GM19455 (cell line): ENCODE data around the gene PSMC6.
"Not testable (repeated sequence)": the region's sequence is repeated elsewhere in the genome, so short reads cannot be mapped to it uniquely, and the experiment has no call there.

Experiments used
- ATAC-seq: cut with Tn5 transposase; IDR thresholded peaks from one replicate; pipeline ENCODE4 v1.9.1; 2021; ENCODE audit not compliant: unreplicated experiment

The PSMC6 gene

GRCh38 chr14:52716155-52716554 is 9.2 kb downstream of the PSMC6 start:
- no peak for ATAC-seq

- ATAC-seq = no peak
Measured at GRCh38 chr14:52723514-52724359, 16.7 kb downstream of the PSMC6 start.

GRCh38 chr14:52724360-52724644 is 17.3 kb downstream of the PSMC6 start:
- ATAC-seq = no peak

GRCh38 chr14:52727509-52727908 is 20.5 kb downstream of the PSMC6 start:
- ATAC-seq = not testable (repeated sequence)

DNA sequence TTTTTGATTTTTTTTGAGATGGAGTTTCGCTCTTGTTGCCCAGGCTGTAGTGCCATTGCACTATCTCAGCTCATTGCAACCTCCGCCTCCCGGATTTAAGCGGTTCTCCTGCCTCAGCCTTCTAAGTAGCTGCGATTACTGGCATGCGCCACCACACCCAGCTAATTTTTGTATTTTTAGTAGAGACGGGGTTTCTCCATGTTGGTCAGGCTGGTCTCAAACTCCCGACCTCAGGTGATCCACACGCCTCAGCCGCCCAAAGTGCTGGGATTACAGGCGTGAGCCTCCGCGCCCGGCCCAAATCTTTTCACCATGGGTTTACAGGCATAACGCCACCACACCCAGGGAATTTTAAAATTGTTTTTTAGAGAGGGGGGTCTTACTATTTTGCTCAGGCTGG is 22.0 kb downstream of the PSMC6 start:
- ATAC-seq = not testable (repeated sequence)

DNA sequence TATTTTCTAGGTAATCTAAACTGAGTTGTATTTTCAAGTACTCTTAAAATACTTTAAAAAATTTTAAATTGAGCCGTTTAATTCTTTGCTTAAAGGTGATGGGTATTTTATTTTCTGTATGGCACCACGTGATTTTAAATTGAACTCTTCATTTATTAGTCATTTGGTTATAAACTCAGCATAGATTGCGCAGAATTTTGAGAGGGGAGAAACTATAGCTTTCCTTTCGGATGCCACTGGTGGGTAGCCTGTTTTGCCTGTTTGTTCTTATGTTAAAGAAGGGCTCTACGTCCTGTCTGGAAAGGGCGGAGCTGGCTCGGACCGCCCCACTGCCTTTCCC is 22.6 kb downstream of the PSMC6 start:
- ATAC-seq = no peak

GRCh38 chr14:52729925-52730708 is 23.1 kb downstream of the PSMC6 start, which contains the start of gene STYX:
Gene STYX (plus strand): TSS chr14:52730166. CDS start chr14:52730475, 309 bp downstream.
- peak; percentile 93 for ATAC-seq

GRCh38 chr14:52730709-52731111 is 23.7 kb downstream of the PSMC6 start:
- no peak for ATAC-seq

GRCh38 chr14:52733824-52734223 is 26.8 kb downstream of the PSMC6 start:
- no peak for ATAC-seq

GRCh38 chr14:52735921-52736489 is 29.0 kb downstream of the PSMC6 start:
- ATAC-seq = no peak

DNA sequence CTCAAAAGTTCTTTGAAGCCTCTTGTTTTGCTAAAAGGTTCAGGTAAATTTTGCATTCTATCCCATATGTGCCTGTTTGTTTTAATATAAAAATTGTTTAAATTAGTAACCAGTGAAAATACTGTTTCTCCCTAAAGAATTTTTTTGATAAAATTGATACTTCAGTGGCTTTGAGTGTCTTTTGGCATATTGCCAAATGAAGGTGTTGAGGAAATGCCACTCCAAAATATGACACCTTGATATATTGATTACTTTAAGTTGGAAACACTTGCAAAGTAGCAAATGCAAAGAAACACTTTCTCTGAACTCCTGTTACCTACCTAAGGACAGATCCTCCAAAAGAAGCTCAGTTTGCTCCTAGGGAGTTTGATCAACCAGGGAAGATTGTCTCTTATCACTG is 31.4 kb downstream of the PSMC6 start:
- no peak for ATAC-seq

- no peak for ATAC-seq
Measured at GRCh38 chr14:52740751-52741150, 33.8 kb downstream of the PSMC6 start.

DNA sequence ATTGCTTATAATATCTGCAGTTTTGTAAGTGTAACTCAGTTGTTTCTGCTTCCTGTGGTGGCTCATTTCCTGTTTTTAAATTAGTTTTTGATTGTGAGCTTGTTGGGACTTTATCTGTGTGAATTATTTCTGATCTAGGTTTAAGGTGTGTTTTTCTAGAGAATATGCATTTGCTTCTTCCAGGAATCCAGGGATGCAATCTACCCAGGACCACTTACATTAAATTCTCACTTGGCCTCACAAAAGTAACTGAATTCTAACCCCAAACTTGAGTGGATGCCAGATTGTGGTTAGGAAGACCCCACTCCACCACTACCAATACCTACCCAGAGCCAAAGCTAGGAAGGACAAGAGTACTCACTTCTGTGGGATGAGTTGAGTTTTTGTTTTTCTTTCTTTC is 34.9 kb downstream of the PSMC6 start:
- no peak for ATAC-seq

- ATAC-seq = no peak
Measured at GRCh38 chr14:52748647-52749292, 41.8 kb downstream of the PSMC6 start.

DNA sequence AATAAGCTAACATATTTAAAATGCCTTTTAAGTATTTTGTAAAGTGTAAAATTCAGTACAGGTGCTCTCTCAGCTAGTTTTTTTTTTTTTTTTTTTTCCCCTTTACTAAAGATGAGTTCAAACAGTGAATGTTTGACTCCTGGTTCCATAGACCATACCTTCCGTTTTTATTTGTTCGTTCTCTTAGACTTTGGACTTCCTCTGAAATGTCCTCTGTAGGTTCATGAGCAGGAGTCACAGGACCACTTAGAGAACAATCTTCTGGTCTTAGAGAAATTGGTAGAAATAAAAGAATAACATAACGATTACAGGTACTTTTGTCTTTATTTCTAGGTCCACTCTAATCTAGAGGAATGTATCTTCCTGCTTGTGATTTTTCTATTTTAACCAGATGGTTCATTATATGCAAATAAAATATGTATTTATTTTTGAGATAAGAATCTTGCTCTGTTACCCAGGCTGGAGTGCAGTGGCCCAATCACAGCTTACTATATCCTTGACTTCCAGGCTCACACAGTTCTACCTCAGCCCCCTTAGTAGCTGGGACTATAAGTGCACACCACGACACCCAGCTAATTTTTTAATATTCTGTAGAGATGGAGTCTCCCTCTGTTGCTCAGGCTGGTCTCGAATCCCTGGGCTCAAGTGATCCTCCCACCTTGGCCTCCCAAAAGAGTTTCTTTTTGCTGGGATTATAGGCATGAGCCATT is 48.8 kb downstream of the PSMC6 start:
- no peak for ATAC-seq

DNA sequence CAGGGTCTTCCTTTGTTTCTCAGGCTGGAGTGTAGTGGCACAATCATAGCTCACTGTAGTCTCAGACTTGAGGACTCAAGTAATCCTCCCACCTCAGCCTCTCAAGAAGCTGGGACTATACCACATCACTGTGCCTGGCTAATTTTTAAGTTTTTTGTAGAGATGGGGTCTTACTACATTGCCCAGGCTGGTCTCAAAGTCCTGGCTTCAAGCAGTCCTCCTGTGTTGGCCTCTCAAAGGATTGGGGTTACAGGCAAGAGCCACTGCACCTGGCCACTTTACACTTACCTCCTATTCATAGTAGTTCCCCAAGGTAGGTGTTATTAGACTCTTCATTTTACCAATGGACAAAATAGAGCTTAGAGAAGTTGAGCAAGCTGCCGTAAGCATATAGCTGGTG is 52.1 kb downstream of the PSMC6 start:
- ATAC-seq = no peak

- ATAC-seq = not testable (repeated sequence)
Measured at GRCh38 chr14:52762923-52763322, 55.9 kb downstream of the PSMC6 start.

DNA sequence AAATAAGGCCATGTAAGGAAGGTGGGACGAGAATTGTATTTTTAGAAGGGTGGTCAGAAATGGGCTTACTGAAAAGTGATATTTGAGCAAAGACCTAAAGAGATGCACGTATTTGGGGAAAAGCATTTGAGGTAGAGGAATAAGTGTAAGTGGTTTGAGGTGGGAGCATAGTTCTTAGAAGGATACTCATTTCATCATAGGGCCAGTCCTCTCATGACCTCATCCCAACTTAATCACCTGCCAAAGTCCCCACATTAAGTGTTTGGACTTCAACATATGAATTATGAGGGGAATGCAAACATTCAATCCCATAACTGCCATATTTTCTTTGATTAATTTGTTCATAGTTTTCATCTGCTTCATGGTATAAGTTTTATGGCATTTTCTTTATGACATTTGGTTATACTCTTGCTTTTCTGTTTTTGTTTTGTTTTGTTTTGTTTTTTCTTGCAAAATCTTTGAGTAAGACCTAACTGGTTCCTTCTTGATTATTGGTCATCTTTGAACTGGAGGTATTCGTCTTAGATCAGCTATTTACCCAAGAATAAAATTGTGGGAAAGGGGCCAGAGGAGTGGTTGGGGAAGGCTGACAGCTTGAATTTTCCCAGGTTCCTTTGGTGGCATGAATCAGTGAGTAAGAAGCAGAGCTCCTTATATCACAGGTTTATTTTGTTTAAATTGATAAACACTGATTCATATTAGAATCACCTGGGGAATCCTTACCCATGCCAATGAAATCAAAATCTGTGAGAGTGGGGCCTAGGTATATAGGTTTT is 60.2 kb downstream of the PSMC6 start:
- ATAC-seq = no peak

GRCh38 chr14:52769887-52770286 is 62.9 kb downstream of the PSMC6 start:
- no peak for ATAC-seq

DNA sequence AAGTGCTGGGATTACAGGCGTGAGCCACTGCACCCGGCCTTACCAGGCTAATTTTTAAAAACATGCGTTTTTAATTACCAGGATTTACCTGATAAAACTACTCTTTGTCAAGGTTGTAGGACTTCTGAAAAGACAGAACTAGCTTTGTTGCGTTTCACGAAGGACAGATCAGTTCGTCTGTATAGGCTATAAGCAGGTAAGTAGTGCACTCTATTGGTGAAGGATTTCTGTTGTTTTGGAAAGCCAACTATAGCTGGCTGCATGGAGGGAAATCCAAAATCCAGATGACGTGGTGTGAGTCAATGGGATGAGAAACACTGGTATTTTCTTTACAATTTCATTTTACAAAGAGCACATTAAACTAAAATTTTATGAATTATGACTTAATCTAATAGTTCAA is 69.8 kb downstream of the PSMC6 start:
- no peak for ATAC-seq
